Iris pigment epithelial cell (primary cell): ENCODE data around the gene PTPRD.

Experiments used
- DNase-seq: peaks from one replicate; pipeline ENCODE4 v3.0.0-alpha.2; 2011; ENCODE audit warnings: low read depth

Gene PTPRD

GRCh38 chr9:8825585-8826147 lies 1787.1 kb downstream of the PTPRD start:
- DNase-seq = no peak

- DNase-seq = no peak
Measured at GRCh38 chr9:8823131-8823895, 1789.5 kb downstream of the PTPRD start.

GRCh38 chr9:8822667-8823025 lies 1790.2 kb downstream of the PTPRD start:
- no peak for DNase-seq

- no peak for DNase-seq
Measured at GRCh38 chr9:8821910-8822666, 1790.7 kb downstream of the PTPRD start.

- no peak for DNase-seq
Measured at GRCh38 chr9:8817335-8817734, 1795.5 kb downstream of the PTPRD start.

- DNase-seq = no peak
Measured at GRCh38 chr9:8816361-8816760, 1796.4 kb downstream of the PTPRD start.

- DNase-seq = no peak
Measured at GRCh38 chr9:8815931-8816330, 1796.9 kb downstream of the PTPRD start.

GRCh38 chr9:8815219-8815618 lies 1797.6 kb downstream of the PTPRD start:
- no peak for DNase-seq

- DNase-seq = no peak
Measured at GRCh38 chr9:8812888-8813287, 1799.9 kb downstream of the PTPRD start.

GRCh38 chr9:8809741-8810140 lies 1803.1 kb downstream of the PTPRD start:
- no peak for DNase-seq

- DNase-seq = no peak
Measured at GRCh38 chr9:8806150-8806549, 1806.7 kb downstream of the PTPRD start.

GRCh38 chr9:8804613-8805012 lies 1808.2 kb downstream of the PTPRD start:
- DNase-seq = no peak

GRCh38 chr9:8802242-8802641 lies 1810.6 kb downstream of the PTPRD start:
- DNase-seq = no peak

GRCh38 chr9:8800196-8800595 lies 1812.6 kb downstream of the PTPRD start:
- no peak for DNase-seq

GRCh38 chr9:8799615-8800014 lies 1813.2 kb downstream of the PTPRD start:
- DNase-seq = no peak

GRCh38 chr9:8799206-8799605 lies 1813.6 kb downstream of the PTPRD start:
- no peak for DNase-seq

GRCh38 chr9:8784838-8785237 lies 1828.0 kb downstream of the PTPRD start:
- DNase-seq = no peak

GRCh38 chr9:8783941-8784340 lies 1828.9 kb downstream of the PTPRD start:
- no peak for DNase-seq

GRCh38 chr9:8782237-8782636 lies 1830.6 kb downstream of the PTPRD start:
- no peak for DNase-seq

GRCh38 chr9:8781458-8781857 lies 1831.3 kb downstream of the PTPRD start:
- DNase-seq = no peak

GRCh38 chr9:8780386-8780785 lies 1832.4 kb downstream of the PTPRD start:
- DNase-seq = no peak

- no peak for DNase-seq
Measured at GRCh38 chr9:8779478-8779877, 1833.3 kb downstream of the PTPRD start.

- no peak for DNase-seq
Measured at GRCh38 chr9:8778356-8778755, 1834.4 kb downstream of the PTPRD start.
